ENCODE results near the gene RBKS.

- TF ChIP-seq CTCF (IDR thresholded peaks at IDR 0.05; ENCODE audit: low read depth, low read length) (no peak), EZH2phosphoT487 (IDR thresholded peaks at IDR 0.05; ENCODE audit: low read depth) (no peak)
Measured at GRCh38 chr2:27766287-27766661, 123.9 kb downstream of the RBKS start.
